T-helper 1 cell treated with Interleukin-12 subunit alpha and Interleukin-12 subunit beta and Interleukin-4 antibody, amounts not matched to agents 30 μg/mL and 1 μg/mL, for 36 hours (primary cell): ENCODE results near the gene NAAA.
A peak's percentile ranks its signal among the peaks of the same experiment; 100 is the strongest.
"Not testable (repeated sequence)": the region's sequence is repeated elsewhere in the genome, so short reads cannot be mapped to it uniquely, and the experiment has no call there.

Source experiments
- H3K27ac Mint-ChIP-seq: one replicate; pipeline ENCODE4 v1.8.0; 2021; ENCODE audit warnings: mild to moderate bottlenecking, mixed read lengths
- H3K27me3 Mint-ChIP-seq: one replicate; pipeline ENCODE4 v1.8.0; 2021; ENCODE audit warnings: low read depth, mixed read lengths
- H3K36me3 Mint-ChIP-seq: one replicate; pipeline ENCODE4 v1.8.0; 2021; ENCODE audit warnings: low read depth, mixed read lengths
- H3K4me1 Mint-ChIP-seq: one replicate; pipeline ENCODE4 v1.8.0; 2021; ENCODE audit warnings: low read depth, mixed read lengths
- H3K4me3 Mint-ChIP-seq: one replicate; pipeline ENCODE4 v1.8.0; 2021; ENCODE audit warnings: mild to moderate bottlenecking, moderate library complexity, mixed read lengths
- H3K9me3 Mint-ChIP-seq: one replicate; pipeline ENCODE4 v1.8.0; 2021; ENCODE audit warnings: mixed read lengths

Gene NAAA

DNA sequence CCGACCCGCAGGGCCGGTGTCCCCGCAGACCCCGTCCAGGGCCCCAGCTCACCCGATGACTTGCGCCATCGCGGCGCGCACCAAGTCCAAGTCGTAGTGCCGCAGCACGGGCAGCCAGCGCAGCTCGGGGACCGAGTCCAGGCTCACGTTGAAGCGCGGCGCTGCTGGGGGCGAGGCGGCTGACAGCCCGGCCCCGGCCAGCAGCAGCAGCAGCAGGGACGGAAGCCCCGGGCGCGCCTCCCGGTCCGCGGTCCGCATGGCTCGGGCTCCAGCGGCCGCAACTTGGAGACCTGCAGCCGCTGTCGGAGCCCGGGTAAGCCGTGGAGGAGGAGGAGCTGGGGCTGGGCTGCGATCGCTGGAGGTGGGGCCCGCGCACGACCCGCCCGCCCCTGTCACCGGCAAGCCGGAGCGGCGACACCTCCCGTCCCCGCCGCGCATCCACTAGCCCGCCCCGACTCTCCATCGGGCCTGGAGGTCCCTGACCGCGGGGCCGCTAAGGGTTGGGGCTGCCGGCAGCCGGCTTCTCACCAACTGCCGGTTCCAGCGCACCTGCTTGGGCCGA, at the start of gene NAAA:
NAAA (minus strand) TSS at position 322 of the 562 bp plus-strand sequence; CDS start at position 258, 64 bp downstream.
- peaks cover 18% of the 10 kb centered on the region for H3K36me3 Mint-ChIP-seq
- no peaks in the 10 kb centered on the region for H3K9me3 Mint-ChIP-seq
- peak within 1 kb of the TSS; percentile 94 for H3K4me3 Mint-ChIP-seq
- no peaks in the 10 kb centered on the region for H3K27me3 Mint-ChIP-seq
- H3K4me1 Mint-ChIP-seq, result peaks cover 13% of the 10 kb centered on the region
- peak within 1 kb of the TSS; percentile 96 for H3K27ac Mint-ChIP-seq

DNA sequence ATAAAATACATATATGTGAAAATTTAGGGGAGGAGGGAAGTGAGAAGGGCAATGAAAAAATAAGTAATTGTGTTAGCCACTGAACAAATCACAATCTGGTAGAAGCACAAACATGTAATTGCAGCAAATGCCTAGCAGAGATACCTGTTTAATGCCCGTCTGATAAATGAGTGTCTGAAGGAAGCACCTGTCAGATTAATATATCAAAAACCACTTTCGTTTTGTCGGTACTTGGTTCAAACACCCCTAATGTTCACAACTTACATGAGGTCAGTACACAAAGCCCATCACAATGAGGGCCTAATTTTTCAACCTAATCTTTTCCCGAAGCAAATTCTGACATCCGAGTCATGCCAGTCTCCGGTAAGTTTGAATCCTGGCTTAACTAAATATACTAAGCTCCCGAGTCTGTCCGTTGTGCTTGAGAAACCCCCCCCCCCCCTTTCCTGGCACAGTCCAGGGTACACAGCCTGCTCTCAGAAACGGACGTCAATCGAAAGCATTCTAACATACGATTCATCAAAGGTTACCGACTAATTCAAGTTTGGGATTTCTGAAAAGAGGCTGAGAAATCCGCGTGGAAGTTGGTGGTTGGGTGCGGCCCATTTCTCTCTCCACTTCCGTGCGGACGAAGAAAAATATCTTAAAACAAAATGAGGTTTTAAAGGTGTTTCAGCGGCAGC, 49.2 kb upstream of the NAAA start:
- Mint-ChIP-seq H3K27me3 (peaks cover 3% of the 10 kb centered on the region), H3K4me3 (peak overlapping the region; percentile 91), H3K27ac (peak overlapping the region; percentile 82), H3K36me3 (peaks cover 9% of the 10 kb centered on the region), H3K4me1 (peaks cover 24% of the 10 kb centered on the region), H3K9me3 (no peaks in the 10 kb centered on the region)

GRCh38 chr4:75985116-75985515, 44.3 kb upstream of the NAAA start:
- Mint-ChIP-seq H3K4me3 (no peak overlapping the region), H3K36me3 (peaks cover 27% of the 10 kb centered on the region), H3K9me3 (no peaks in the 10 kb centered on the region), H3K4me1 (peaks cover 24% of the 10 kb centered on the region), H3K27me3 (no peaks in the 10 kb centered on the region), H3K27ac (no peak overlapping the region)

- Mint-ChIP-seq H3K36me3 (peaks cover 37% of the 10 kb centered on the region), H3K27ac (no peak overlapping the region)
Measured at GRCh38 chr4:75980576-75980975, 39.8 kb upstream of the NAAA start.

GRCh38 chr4:75976177-75976576, 35.4 kb upstream of the NAAA start:
- Mint-ChIP-seq H3K27me3 (no peaks in the 10 kb centered on the region), H3K9me3 (no peaks in the 10 kb centered on the region), H3K36me3 (peaks cover 45% of the 10 kb centered on the region), H3K4me1 (peaks cover 3% of the 10 kb centered on the region), H3K4me3 (no peak overlapping the region), H3K27ac (no peak overlapping the region)

More at GRCh38 chr4:75980576-75980975, 39.8 kb upstream of the NAAA start:
- no peaks in the 10 kb centered on the region for H3K9me3 Mint-ChIP-seq
- H3K4me3 Mint-ChIP-seq, result no peak overlapping the region
- peaks cover 3% of the 10 kb centered on the region for H3K4me1 Mint-ChIP-seq
- H3K27me3 Mint-ChIP-seq, result no peaks in the 10 kb centered on the region

- no peaks in the 10 kb centered on the region for H3K9me3 Mint-ChIP-seq
- H3K4me3 Mint-ChIP-seq, result no peak overlapping the region
- H3K36me3 Mint-ChIP-seq, result peaks cover 52% of the 10 kb centered on the region
- H3K27me3 Mint-ChIP-seq, result no peaks in the 10 kb centered on the region
- no peak overlapping the region for H3K27ac Mint-ChIP-seq
- no peaks in the 10 kb centered on the region for H3K4me1 Mint-ChIP-seq
Measured at GRCh38 chr4:75973766-75974165, 33.0 kb upstream of the NAAA start.

DNA sequence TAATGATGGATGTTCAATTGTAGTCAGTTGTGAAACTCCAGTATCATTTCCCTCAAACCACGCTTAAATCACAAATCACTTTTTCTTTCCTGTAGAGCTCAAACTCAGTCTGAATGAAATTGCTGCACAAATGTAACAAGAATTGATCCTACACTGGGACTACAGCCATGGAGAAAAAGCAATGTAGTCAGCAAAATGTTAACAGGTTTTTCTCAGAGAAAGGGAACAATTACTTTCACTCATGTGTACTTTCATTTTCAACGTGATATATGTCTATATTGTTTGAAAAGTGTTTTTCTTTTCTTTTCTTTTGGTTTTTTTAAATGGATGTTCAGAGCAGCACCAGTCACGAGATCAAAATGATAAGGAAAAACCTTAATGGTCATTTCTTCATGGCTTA, 27.3 kb upstream of the NAAA start:
- H3K27ac Mint-ChIP-seq, result peak overlapping the region; percentile 21
- H3K36me3 Mint-ChIP-seq, result peaks cover 69% of the 10 kb centered on the region
- no peaks in the 10 kb centered on the region for H3K27me3 Mint-ChIP-seq
- H3K4me3 Mint-ChIP-seq, result no peak overlapping the region
- H3K9me3 Mint-ChIP-seq, result peaks cover 18% of the 10 kb centered on the region
- H3K4me1 Mint-ChIP-seq, result peaks cover 6% of the 10 kb centered on the region

GRCh38 chr4:75963558-75963957, 22.7 kb upstream of the NAAA start:
- Mint-ChIP-seq H3K4me1 (peaks cover 6% of the 10 kb centered on the region), H3K27me3 (no peaks in the 10 kb centered on the region), H3K27ac (no peak overlapping the region), H3K4me3 (no peak overlapping the region), H3K36me3 (peaks cover 83% of the 10 kb centered on the region), H3K9me3 (peaks cover 18% of the 10 kb centered on the region)

DNA sequence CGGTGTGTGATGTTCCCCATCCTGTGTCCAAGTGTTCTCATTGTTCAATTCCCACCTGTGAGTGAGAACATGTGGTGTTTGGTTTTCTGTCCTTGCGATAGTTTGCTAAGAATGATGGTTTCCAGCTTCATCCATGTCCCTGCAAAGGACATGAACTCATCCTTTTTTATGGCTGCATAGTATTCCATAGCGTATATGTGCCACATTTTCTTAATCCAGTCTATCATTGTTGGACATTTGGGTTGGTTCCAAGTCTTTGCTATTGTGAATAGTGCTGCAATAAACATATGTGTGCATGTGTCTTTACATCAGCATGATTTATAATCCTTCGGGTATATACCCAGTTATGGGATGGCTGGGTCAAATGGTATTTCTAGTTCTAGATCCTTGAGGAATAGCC, 21.3 kb upstream of the NAAA start:
- not testable (repeated sequence) for H3K27me3 Mint-ChIP-seq, H3K27ac Mint-ChIP-seq, H3K4me1 Mint-ChIP-seq, H3K4me3 Mint-ChIP-seq
- Mint-ChIP-seq H3K36me3 (peaks cover 85% of the 10 kb centered on the region), H3K9me3 (peaks cover 18% of the 10 kb centered on the region)

DNA sequence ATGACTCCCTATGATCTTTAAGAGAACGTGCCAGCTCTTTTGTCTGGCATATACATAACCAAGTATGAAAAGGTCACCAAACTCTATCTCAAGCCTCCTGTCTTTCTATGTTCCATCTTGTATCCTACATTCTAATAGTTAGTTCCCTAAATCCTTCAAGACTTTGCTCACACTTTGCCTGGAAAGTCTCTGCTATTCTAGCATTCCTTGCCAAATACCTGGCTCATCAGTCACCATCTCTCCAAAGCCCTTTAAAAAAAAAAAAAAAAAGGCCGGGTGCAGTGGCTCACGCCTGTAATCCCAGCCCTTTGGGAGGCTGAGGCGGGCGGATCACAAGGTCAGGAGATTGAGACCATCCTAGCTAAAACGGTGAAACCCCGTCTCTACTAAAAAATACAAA, 17.7 kb upstream of the NAAA start:
- H3K27me3 Mint-ChIP-seq, H3K27ac Mint-ChIP-seq, H3K4me3 Mint-ChIP-seq, H3K4me1 Mint-ChIP-seq, H3K9me3 Mint-ChIP-seq: not testable (repeated sequence)
- H3K36me3 Mint-ChIP-seq, result peaks cover 77% of the 10 kb centered on the region

DNA sequence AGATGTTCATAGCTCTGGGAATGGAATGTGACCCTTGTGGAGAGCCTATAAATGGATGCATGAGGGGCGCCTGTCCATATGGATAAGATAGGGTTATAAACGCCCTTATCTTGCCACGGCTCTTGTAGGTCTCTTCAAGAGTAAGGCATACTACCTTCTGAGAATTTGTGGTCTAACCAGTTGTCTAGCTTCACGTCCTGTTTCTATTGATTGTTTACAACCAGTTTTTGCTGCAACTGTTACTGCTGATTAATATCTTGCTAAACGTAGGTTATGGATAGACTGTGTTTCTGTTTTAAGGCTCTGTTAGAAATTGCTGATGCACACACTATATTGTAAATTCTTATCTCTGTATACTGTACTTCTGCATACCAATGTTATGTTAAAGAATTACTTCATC, 14.0 kb upstream of the NAAA start:
- H3K27ac Mint-ChIP-seq, H3K4me3 Mint-ChIP-seq, H3K9me3 Mint-ChIP-seq, H3K27me3 Mint-ChIP-seq: not testable (repeated sequence)
- H3K36me3 Mint-ChIP-seq, result peaks cover 59% of the 10 kb centered on the region
- peaks cover 12% of the 10 kb centered on the region for H3K4me1 Mint-ChIP-seq

DNA sequence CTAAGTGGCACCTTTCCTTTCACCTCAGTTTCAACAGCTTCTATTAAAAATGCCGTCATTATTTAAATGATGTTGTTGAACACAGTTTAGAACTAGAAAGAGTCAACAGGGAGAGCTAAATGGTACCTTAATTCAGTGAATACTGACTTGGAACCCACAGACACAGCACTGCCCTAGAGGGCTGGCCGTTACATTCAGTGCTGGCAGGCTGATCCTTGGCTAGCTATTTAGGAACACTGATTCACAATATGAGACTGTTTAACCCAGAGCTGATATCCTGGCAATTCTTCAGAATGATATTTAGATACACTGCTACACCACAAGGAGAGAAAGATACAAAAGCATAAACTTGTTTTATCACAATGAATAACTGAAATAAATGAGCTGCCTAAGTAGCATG, 12.7 kb upstream of the NAAA start:
- H3K27ac Mint-ChIP-seq, result no peak overlapping the region
- no peaks in the 10 kb centered on the region for H3K27me3 Mint-ChIP-seq
- H3K36me3 Mint-ChIP-seq, result peaks cover 59% of the 10 kb centered on the region
- H3K4me3 Mint-ChIP-seq, result no peak overlapping the region
- peaks cover 12% of the 10 kb centered on the region for H3K4me1 Mint-ChIP-seq
- H3K9me3 Mint-ChIP-seq, result no peaks in the 10 kb centered on the region

DNA sequence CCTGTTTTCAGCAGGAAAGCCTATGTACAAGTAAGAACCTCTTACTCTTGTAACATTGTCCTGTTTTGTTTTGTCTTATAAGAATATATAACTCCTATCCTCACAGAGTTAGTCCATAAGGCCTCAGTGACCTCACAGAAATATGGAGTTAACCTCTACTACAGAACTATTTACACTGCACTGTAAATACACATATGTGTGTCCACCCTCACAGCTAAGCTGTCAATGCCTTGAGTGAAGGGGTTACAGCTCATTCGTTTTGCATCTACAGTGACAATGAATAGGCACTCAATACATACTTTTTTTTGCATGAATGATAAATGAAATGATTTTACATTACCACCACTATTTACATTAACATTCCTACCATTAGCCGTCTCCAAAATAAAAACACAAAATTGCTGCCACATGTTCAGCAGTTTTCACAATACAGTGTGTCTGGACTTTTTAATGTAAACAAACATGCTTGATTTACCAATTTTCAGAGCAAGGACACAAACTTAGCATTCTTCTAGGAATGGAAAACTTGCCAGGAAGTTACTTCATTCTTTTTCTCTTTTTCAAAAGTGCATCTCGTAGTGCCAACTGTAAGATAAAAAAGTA, 9.5 kb upstream of the NAAA start:
- H3K9me3 Mint-ChIP-seq, result no peaks in the 10 kb centered on the region
- H3K4me1 Mint-ChIP-seq, result peaks cover 10% of the 10 kb centered on the region
- no peak overlapping the region for H3K27ac Mint-ChIP-seq
- H3K27me3 Mint-ChIP-seq, result no peaks in the 10 kb centered on the region
- peaks cover 33% of the 10 kb centered on the region for H3K36me3 Mint-ChIP-seq
- H3K4me3 Mint-ChIP-seq, result no peak overlapping the region

DNA sequence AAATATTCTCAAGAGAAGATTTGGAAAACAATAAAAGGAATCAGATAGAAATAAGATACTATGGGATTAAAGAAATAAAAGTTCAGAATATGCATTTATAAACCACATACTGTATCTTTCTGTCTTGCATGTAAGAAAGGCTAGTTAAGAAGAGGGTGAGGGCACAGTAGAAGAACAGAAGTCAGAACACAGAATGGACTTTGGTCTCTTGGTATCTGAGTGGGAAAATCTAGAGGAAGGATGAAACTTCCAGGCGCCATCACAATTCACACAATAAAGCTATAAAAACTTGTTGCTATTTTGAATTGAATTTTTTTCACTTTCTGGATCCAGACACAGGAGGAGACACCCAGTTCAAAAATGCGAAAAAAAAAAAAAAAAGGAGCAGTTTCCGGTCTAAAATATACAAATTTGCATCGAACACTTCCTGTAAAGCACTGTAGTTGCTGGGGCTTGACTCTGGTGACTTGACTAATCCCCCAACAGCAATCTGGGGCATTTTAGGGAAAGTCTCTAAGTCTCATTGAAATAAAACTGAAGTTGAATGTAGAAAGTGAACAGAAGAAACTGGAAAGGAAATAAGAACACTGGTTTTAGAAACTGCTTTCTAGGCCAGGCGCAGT, 8.1 kb upstream of the NAAA start:
- H3K4me1 Mint-ChIP-seq, result peaks cover 10% of the 10 kb centered on the region
- peaks cover 29% of the 10 kb centered on the region for H3K36me3 Mint-ChIP-seq
- no peak overlapping the region for H3K27ac Mint-ChIP-seq
- no peaks in the 10 kb centered on the region for H3K27me3 Mint-ChIP-seq
- H3K4me3 Mint-ChIP-seq, result no peak overlapping the region
- H3K9me3 Mint-ChIP-seq, result no peaks in the 10 kb centered on the region
